SK-N-MC (cell line): ENCODE results near the gene ADA.

Experiments used
- EZH2 ChIP-seq: fragments of 200-600 bp; sonication (generic); IDR thresholded peaks from one replicate; pipeline ENCODE4 v1.6.1; 2017; ENCODE audit warnings: antibody characterized with exemption
- POLR2AphosphoS5 ChIP-seq: IDR thresholded peaks from 2 replicates; pipeline ENCODE4 v1.6.1; 2012; ENCODE audit warnings: mild to moderate bottlenecking, low read depth, low read length, borderline replicate concordance

- TF ChIP-seq EZH2 (no peak), POLR2AphosphoS5 (no peak)
Measured at GRCh38 chr20:44648579-44648978, 2.9 kb downstream of the ADA start.
